ENCODE measurements around the gene GID4. TPM values are rescaled to one million over a fixed set of nuclear protein-coding genes. Genes with fewer than 3 reads are reported as not detected.

The GID4 gene
- total and polyA plus RNA-seq, 2 of the 4 experiments (the other 2 are of a cell fraction) = 3.9 to 5.6 TPM

DNA sequence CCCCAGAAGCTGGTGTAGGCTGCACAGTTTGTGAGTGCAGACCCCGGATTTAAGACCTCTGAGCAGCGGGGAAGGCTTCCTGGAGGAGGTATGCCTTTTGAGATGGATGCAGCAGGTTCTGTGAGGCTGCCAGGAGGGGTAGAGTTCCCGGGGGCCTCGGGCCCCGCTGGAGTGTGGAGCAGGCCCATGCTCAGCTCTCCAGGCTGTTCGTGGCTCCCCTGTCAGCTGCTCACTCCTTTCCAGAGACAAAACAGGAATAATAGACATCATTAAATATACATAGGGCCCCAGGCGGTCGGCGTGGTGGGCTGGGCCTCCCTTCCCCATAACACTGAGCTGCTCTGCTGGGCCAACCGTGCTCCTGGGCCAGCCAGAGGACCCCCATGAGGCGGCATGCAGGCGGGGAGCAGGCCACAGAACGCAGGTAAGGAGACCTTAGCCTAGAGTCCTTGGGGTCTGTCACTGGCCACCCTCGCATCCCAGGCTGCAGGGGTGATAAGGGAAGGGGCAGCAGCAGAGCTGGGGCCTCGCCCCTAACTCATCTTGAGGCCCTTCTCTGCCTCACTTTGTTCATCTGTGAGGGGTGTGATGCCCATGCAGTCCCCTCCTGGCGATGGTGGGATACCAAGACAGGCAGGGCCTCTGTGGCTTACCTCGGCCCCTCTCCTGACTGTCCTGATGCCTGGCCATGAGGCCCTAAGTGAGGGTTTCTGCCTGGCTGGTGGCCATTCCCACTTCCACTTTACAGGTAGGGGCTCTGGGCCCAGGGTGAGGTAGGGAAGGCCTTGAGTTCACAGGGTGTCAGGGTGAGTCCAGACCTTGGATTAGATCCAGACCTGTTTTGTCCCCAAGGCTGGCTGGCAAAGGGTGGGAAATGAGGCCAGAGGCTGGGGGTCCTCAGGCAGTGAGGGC is 69.4 kb downstream of the GID4 start, which contains the start of gene MYO15A:
Gene MYO15A, plus strand, starts transcription at position 356 of the 912 bp plus-strand sequence. CDS start 10,045 bp downstream, outside the sequence.
- H3K36me3 ChIP-seq (ENCODE audit: control insufficient read depth, insufficient read depth, low read length) = peaks cover 27% of the 10 kb centered on the region
- no peaks in the 10 kb centered on the region for H3K4me1 ChIP-seq (ENCODE audit: control insufficient read depth, insufficient read depth, low read length)
- CTCF ChIA-PET = no interaction called here
- H4K20me1 ChIP-seq (ENCODE audit: insufficient read depth, low read length) = no peaks in the 10 kb centered on the region
- no peaks in the 10 kb centered on the region for H3K79me1 ChIP-seq (ENCODE audit: low read depth in 1 of 2, low read length in 2 of 2)
- peak within 1 kb of the TSS; percentile 3 for H2AFZ ChIP-seq (replicated peaks; ENCODE audit: low read length, poor library complexity)
- intact Hi-C loops (cut with micrococcal nuclease) (no loop called here), dilution Hi-C loops (cut with HindIII; ENCODE audit: low sequenced_read_pairs, unreplicated experiment) (no loop called here), in situ Hi-C loops (cut with MboI; ENCODE audit: low sequenced_read_pairs) (no loop called here)
- no peak within 1 kb of the TSS for H3K23ac ChIP-seq (ENCODE audit: low read depth, low read length)
- H2AK9ac ChIP-seq (replicated peaks; ENCODE audit: low read depth, low read length, poor library complexity) = peak within 1 kb of the TSS; percentile 59
- H3K14ac ChIP-seq (replicated peaks; ENCODE audit: low read depth, low read length) = no peak within 1 kb of the TSS
- no peak within 1 kb of the TSS for H3K18ac ChIP-seq (ENCODE audit: low read depth, low read length)
- no peak within 1 kb of the TSS for H3K4me2 ChIP-seq (ENCODE audit: low read depth, low read length)
- H2BK20ac ChIP-seq (ENCODE audit: low read depth, low read length) = no peak within 1 kb of the TSS
- 92% methylated on average over 4 of the region's 17 CpGs; no CpG with 5 or more reads in 1 of the 2 experiments for WGBS, 2 experiments (ENCODE audit: extremely low coverage in 2 of 2, insufficient read length in 1 of 2)
- H3K56ac ChIP-seq (ENCODE audit: extremely low read depth, insufficient read depth, low read length) = no peak within 1 kb of the TSS
- no peak within 1 kb of the TSS for H4K91ac ChIP-seq (ENCODE audit: insufficient read depth, low read depth, low read length)
- H3K4ac ChIP-seq (ENCODE audit: low read depth, low read length) = no peak within 1 kb of the TSS
- no peak within 1 kb of the TSS for H2AK5ac ChIP-seq (ENCODE audit: low read depth, low read length)
- no peak within 1 kb of the TSS for H2BK5ac ChIP-seq (ENCODE audit: low read depth, low read length, poor library complexity, severe bottlenecking)
- H4K5ac ChIP-seq (ENCODE audit: low read depth, low read length) = no peak within 1 kb of the TSS
- no TSS peak for BruUV-seq (replicated peaks)
- no peak for ATAC-seq (ENCODE audit: low read depth)
- H3K9me1 ChIP-seq (ENCODE audit: insufficient read depth, low read length) = peaks cover 6% of the 10 kb centered on the region
- no peak for TF ChIP-seq MAZ (IDR thresholded peaks at IDR 0.05; ENCODE audit: borderline replicate concordance, low read depth, low read length)
- no peak for TF ChIP-seq NFE2L2 (IDR thresholded peaks at IDR 0.05; ENCODE audit: low read depth, low read length)
- TF ChIP-seq POLR2A (IDR thresholded peaks at IDR 0.05; ENCODE audit: low read depth, low read length) = no peak
- TF ChIP-seq SMC3 (IDR thresholded peaks at IDR 0.05; ENCODE audit: low read depth, low read length) = no peak
- no peak for TF ChIP-seq FOS (IDR thresholded peaks at IDR 0.05; ENCODE audit: low read depth, low read length)
- no peak for TF ChIP-seq USF2 (IDR thresholded peaks at IDR 0.05; ENCODE audit: low read depth, low read length)
- TF ChIP-seq RFX5 (IDR thresholded peaks at IDR 0.05; ENCODE audit: low read depth, low read length) = no peak
- TF ChIP-seq, protein P1, sequence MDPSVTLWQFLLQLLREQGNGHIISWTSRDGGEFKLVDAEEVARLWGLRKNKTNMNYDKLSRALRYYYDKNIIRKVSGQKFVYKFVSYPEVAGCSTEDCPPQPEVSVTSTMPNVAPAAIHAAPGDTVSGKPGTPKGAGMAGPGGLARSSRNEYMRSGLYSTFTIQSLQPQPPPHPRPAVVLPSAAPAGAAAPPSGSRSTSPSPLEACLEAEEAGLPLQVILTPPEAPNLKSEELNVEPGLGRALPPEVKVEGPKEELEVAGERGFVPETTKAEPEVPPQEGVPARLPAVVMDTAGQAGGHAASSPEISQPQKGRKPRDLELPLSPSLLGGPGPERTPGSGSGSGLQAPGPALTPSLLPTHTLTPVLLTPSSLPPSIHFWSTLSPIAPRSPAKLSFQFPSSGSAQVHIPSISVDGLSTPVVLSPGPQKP (IDR thresholded peaks at IDR 0.05; ENCODE audit: borderline replicate concordance, low read depth, low read length) = no peak
- no peak for TF ChIP-seq MXI1 (IDR thresholded peaks at IDR 0.05; ENCODE audit: borderline replicate concordance, low read depth, low read length)
- TF ChIP-seq MAFK (IDR thresholded peaks at IDR 0.05; ENCODE audit: low read depth, low read length) = no peak
- TF ChIP-seq RCOR1 (IDR thresholded peaks at IDR 0.05; ENCODE audit: insufficient replicate concordance, low read length) = no peak
- TF ChIP-seq CHD1 (IDR thresholded peaks at IDR 0.05; ENCODE audit: low read depth, low read length) = no peak
- no peak for TF ChIP-seq BHLHE40 (IDR thresholded peaks at IDR 0.05; ENCODE audit: low read depth, low read length)
- POLR2A ChIA-PET (ENCODE audit: unreplicated experiment) = no interaction called here
- H4K8ac ChIP-seq (ENCODE audit: low read depth in 2 of 2, low read length in 2 of 2) = no peak within 1 kb of the TSS
- no peak for DNase-seq
- H2BK120ac ChIP-seq (ENCODE audit: low read depth, low read length) = no peak within 1 kb of the TSS
- no peak within 1 kb of the TSS for H3K9ac ChIP-seq (ENCODE audit: low read depth, low read length)
- no peak within 1 kb of the TSS for H2BK15ac ChIP-seq (ENCODE audit: low read depth, low read length)
- H3K9me3 ChIP-seq (ENCODE audit: control insufficient read depth, insufficient read depth, low read length) = no peaks in the 10 kb centered on the region
- H3K27ac ChIP-seq (ENCODE audit: insufficient read depth, low read length) = no peak within 1 kb of the TSS
- H3K4me3 ChIP-seq (ENCODE audit: insufficient read depth, low read depth, low read length) = no peak within 1 kb of the TSS
- no peaks in the 10 kb centered on the region for H3K27me3 ChIP-seq (ENCODE audit: control insufficient read depth, insufficient read depth, low read length)

Measured in IMR-90 (cell line).